DND-41 (cell line): ENCODE results near the gene CERS2.

Source experiments
- ATAC-seq: fragments of 200-7000 bp; cut with Tn5 transposase; 3 replicates; pipeline ENCODE4 v1.9.1; 2021; ENCODE audit warnings: low read depth; ENCODE audit not compliant: insufficient read depth
- DNase-seq: peaks from one replicate; pipeline ENCODE4 v3.0.0-alpha.2; 2020
- H2AFZ ChIP-seq: 2 replicates; pipeline ENCODE4 v1.6.0; 2012; ENCODE audit warnings: low read depth, low read length
- H3K27ac ChIP-seq: 2 replicates; pipeline ENCODE4 v1.5.1; 2012; ENCODE audit warnings: low read length, inconsistent platforms
- H3K27me3 ChIP-seq: fragments of 200-600 bp; sonication (generic); 2 replicates; pipeline ENCODE4 v1.6.0; 2012; ENCODE audit warnings: low read length, mild to moderate bottlenecking, inconsistent platforms; ENCODE audit not compliant: insufficient read depth, poor library complexity
- H3K36me3 ChIP-seq: 2 replicates; pipeline ENCODE4 v1.5.1; 2012; ENCODE audit warnings: low read length, inconsistent platforms; ENCODE audit not compliant: insufficient read depth
- H3K4me1 ChIP-seq: 2 replicates; pipeline ENCODE4 v1.5.1; 2012; ENCODE audit warnings: mild to moderate bottlenecking, low read length; ENCODE audit not compliant: insufficient read depth
- H3K4me2 ChIP-seq: 2 replicates; pipeline ENCODE4 v1.6.0; 2012; ENCODE audit warnings: mild to moderate bottlenecking, moderate library complexity, low read length, inconsistent platforms; ENCODE audit not compliant: insufficient read depth
- H3K4me3 ChIP-seq, 2 experiments: fragments of 200-600 bp in 1 of 2; shearing (Covaris generic) in 1 of 2; 2 replicates each; pipeline ENCODE4 v1.5.1; 2012 to 2016; ENCODE audit warnings: inconsistent platforms in 2 of 2, low read length in 2 of 2, mild to moderate bottlenecking in 2 of 2, low read depth in 1 of 2, moderate library complexity in 1 of 2
- H3K79me2 ChIP-seq: 2 replicates; pipeline ENCODE4 v1.6.0; 2012; ENCODE audit warnings: low read length, inconsistent platforms; ENCODE audit not compliant: insufficient read depth
- H3K9ac ChIP-seq: 2 replicates; pipeline ENCODE4 v1.6.0; 2012; ENCODE audit warnings: low read depth, mild to moderate bottlenecking, inconsistent platforms, low read length, moderate library complexity
- H3K9me3 ChIP-seq: 2 replicates; pipeline ENCODE4 v1.5.1; 2012; ENCODE audit warnings: low read length, moderate library complexity, mild to moderate bottlenecking, inconsistent platforms; ENCODE audit not compliant: insufficient read depth, severe bottlenecking
- H4K20me1 ChIP-seq: 2 replicates; pipeline ENCODE4 v1.6.0; 2012; ENCODE audit warnings: low read length; ENCODE audit not compliant: insufficient read depth
- CTCF ChIP-seq: IDR thresholded peaks from 2 replicates; pipeline ENCODE4 v1.5.1; 2012; ENCODE audit warnings: borderline replicate concordance, low read length, moderate library complexity, mild to moderate bottlenecking; ENCODE audit not compliant: poor library complexity, severe bottlenecking; ENCODE audit errors: extremely low read depth
- EZH2 ChIP-seq: IDR thresholded peaks from 3 replicates; pipeline ENCODE4 v1.6.1; 2012; ENCODE audit warnings: borderline replicate concordance, low read depth, mild to moderate bottlenecking, moderate library complexity, low read length, inconsistent platforms; ENCODE audit not compliant: severe bottlenecking

Gene CERS2, protein sequence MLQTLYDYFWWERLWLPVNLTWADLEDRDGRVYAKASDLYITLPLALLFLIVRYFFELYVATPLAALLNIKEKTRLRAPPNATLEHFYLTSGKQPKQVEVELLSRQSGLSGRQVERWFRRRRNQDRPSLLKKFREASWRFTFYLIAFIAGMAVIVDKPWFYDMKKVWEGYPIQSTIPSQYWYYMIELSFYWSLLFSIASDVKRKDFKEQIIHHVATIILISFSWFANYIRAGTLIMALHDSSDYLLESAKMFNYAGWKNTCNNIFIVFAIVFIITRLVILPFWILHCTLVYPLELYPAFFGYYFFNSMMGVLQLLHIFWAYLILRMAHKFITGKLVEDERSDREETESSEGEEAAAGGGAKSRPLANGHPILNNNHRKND

GRCh38 chr1:150974580-150975478, at the start of gene CERS2:
Gene CERS2, minus strand, starts transcription at chr1:150974835. Its CDS starts 5,745 bp downstream, at chr1:150969090.
- Histone ChIP-seq H3K4me2 (peak within 1 kb of the TSS; percentile 95), H2AFZ (peak within 1 kb of the TSS; percentile 84), H3K9ac (peak within 1 kb of the TSS; percentile 91), H3K79me2 (peaks cover 56% of the 10 kb centered on the region), H3K9me3 (no peaks in the 10 kb centered on the region), H3K27me3 (no peaks in the 10 kb centered on the region), H3K4me3 (peak within 1 kb of the TSS; percentile 56 to 67), H3K36me3 (peaks cover 17% of the 10 kb centered on the region), H3K4me1 (peaks cover 54% of the 10 kb centered on the region), H3K27ac (peak within 1 kb of the TSS; percentile 77), H4K20me1 (peaks cover 36% of the 10 kb centered on the region)
- DNase-seq (peak; percentile 81), ATAC-seq (peak; percentile 72)
- TF ChIP-seq EZH2 (no peak), CTCF (no peak)

DNA sequence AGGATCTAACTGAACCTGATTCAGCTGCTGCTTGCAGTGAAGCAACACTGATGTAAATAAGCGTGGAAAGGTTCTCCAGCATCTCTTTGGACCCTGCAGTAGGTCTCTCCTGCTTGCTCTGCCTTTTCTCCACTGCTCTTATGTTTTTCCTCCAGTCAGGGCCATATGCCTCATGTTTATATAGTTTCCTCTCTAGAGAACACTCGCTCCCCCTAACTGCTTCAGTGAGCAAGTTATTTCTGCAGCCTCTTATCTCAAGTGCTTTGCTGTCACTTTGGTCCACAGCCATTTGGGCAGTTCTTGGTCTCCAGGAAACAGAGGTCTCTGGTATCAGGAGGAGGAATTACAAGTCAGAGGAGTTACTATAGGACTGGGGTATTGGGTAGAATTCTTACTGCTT, 38.9 kb upstream of the CERS2 start:
- no peak for TF ChIP-seq CTCF
- TF ChIP-seq EZH2: no peak
- Histone ChIP-seq H2AFZ (no peak overlapping the region), H3K79me2 (peaks cover 49% of the 10 kb centered on the region), H4K20me1 (no peaks in the 10 kb centered on the region), H3K4me1 (peaks cover 27% of the 10 kb centered on the region), H3K4me2 (no peak overlapping the region), H3K9ac (no peak overlapping the region), H3K36me3 (peaks cover 21% of the 10 kb centered on the region), H3K9me3 (no peaks in the 10 kb centered on the region), H3K27me3 (no peaks in the 10 kb centered on the region), H3K27ac (no peak overlapping the region), H3K4me3 (no peak overlapping the region)
- DNase-seq: no peak
- no peak for ATAC-seq

DNA sequence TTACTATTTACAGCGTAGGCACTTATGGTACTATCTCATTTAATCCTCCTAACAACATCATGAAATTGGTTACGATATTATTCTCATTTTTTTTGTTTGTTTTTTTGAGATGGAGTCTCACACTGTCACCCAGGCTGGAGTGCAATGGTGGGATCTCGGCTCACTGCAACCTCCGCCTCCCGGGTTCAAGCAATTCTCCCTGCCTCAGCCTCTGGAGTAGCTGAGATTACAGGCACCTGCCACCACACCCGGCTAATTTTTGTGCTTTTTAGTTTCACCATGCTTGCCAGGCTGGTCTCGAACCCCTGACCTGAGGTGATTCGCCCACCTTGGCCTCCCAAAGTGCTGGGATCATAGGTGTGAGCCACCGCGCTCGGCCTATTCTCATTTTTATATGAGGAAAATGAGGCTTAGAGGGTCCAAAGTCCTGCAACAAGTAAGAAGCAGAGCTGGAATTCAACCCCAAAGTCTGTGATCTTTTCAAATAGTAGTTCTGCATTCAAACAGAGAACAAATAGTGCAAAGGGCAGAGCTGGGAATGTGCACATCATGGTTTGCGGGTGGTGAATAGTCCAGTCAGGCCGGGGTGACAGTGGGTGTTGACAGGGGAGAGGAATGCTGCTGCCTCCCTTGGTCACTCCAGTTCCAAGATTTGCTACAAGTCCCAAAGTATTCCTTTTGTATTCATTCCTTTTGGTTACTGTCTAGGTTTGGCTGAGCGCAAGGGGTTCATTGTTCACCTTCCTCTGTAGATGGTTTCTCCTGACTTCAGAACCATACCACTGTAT, 38.2 kb upstream of the CERS2 start:
- H3K79me2 ChIP-seq: peaks cover 50% of the 10 kb centered on the region
- peaks cover 15% of the 10 kb centered on the region for H3K36me3 ChIP-seq
- TF ChIP-seq CTCF (no peak), EZH2 (no peak)
- no peak overlapping the region for H3K27ac ChIP-seq
- no peaks in the 10 kb centered on the region for H3K9me3 ChIP-seq
- H3K9ac ChIP-seq: no peak overlapping the region
- no peak overlapping the region for H2AFZ ChIP-seq
- no peak overlapping the region for H3K4me3 ChIP-seq
- no peak overlapping the region for H3K4me2 ChIP-seq
- H4K20me1 ChIP-seq: no peaks in the 10 kb centered on the region
- no peaks in the 10 kb centered on the region for H3K27me3 ChIP-seq
- no peak for DNase-seq
- H3K4me1 ChIP-seq: peaks cover 30% of the 10 kb centered on the region
- no peak for ATAC-seq
